T-cell (primary cell): ENCODE measurements around the gene HBM. TPM values are rescaled to one million over a fixed set of nuclear protein-coding genes. Genes with fewer than 3 reads are reported as not detected.
"Not testable (repeated sequence)": the region's sequence is repeated elsewhere in the genome, so short reads cannot be mapped to it uniquely, and the experiment has no call there.

Experiments
- ATAC-seq, 4 experiments: fragments of 200-7000 bp in 3 of 4; fragments of 150-1000 bp in 1 of 4; cut with Tn5 transposase; replicated peaks in 1 of 4; 1 replicate in 3 of 4; 2 replicates in 1 of 4; pipeline ENCODE4 v1.10.0; 2021; ENCODE audit warnings: moderate library complexity in 3 of 4, mild to moderate bottlenecking in 2 of 4, moderate number of reproducible peaks in 1 of 4
- CTCF ChIA-PET, 2 donors: fragments of 300-600 bp; sonication (Branson Sonifier 250); formaldehyde crosslinking; loops; one replicate each; lab custom pipeline; 2022; ENCODE audit warnings: antibody characterized with exemption in 2 of 2; lab: Charles Lee
- POLR2A ChIA-PET, 2 donors: fragments of 300-600 bp; sonication (Branson Sonifier 250); formaldehyde crosslinking; loops; one replicate each; lab custom pipeline; 2022; ENCODE audit warnings: antibody characterized with exemption in 2 of 2; lab: Charles Lee
- DNase-seq, 35 experiments: peaks; one replicate each; pipeline versions ENCODE4 v3.0.0 to v3.0.0-alpha.2; 2013 to 2023
- H3K27ac ChIP-seq: one replicate; pipeline ENCODE4 v1.5.1; 2013; ENCODE audit warnings: low read length
- H3K27me3 ChIP-seq, 2 experiments: replicated peaks in 1 of 2; 1 replicate in 1 of 2; 2 replicates in 1 of 2; pipeline versions ENCODE4 v1.6.1 to v1.7.0; 2013; ENCODE audit warnings: low read length in 1 of 2, mixed read lengths in 1 of 2; ENCODE audit not compliant: control insufficient read depth in 2 of 2, insufficient read depth in 2 of 2; ENCODE audit errors: extremely low read depth in 1 of 2
- H3K36me3 ChIP-seq, 2 donors: 1 replicate in 1 of 2; 2 replicates in 1 of 2; pipeline versions ENCODE4 v1.6.1 to v1.7.0; 2013; ENCODE audit warnings: low read length in 1 of 2; ENCODE audit not compliant: control insufficient read depth in 2 of 2, insufficient read depth in 1 of 2; ENCODE audit errors: extremely low read depth in 1 of 2
- H3K4me1 ChIP-seq, 2 experiments: 1 replicate in 1 of 2; 2 replicates in 1 of 2; pipeline versions ENCODE4 v1.6.1 to v1.7.0; 2013; ENCODE audit warnings: low read length in 2 of 2, mixed read lengths in 1 of 2; ENCODE audit not compliant: insufficient read depth in 2 of 2, control insufficient read depth in 1 of 2; ENCODE audit errors: extremely low read depth in 1 of 2
- H3K4me3 ChIP-seq, 2 donors: 1 replicate in 1 of 2; 2 replicates in 1 of 2; pipeline versions ENCODE4 v1.5.1 to v1.7.0; 2013; ENCODE audit warnings: mild to moderate bottlenecking in 2 of 2, low read length in 1 of 2, moderate library complexity in 1 of 2; ENCODE audit not compliant: control insufficient read depth in 1 of 2; ENCODE audit errors: extremely low read depth in 1 of 2
- H3K9me3 ChIP-seq: 2 replicates; pipeline ENCODE4 v1.7.0; 2013
- H3K27ac Mint-ChIP-seq, 2 donors: one replicate each; pipeline ENCODE4 v1.8.0; 2020 to 2021; ENCODE audit warnings: mild to moderate bottlenecking in 2 of 2, mixed read lengths in 2 of 2
- H3K27me3 Mint-ChIP-seq, 2 donors: one replicate each; pipeline ENCODE4 v1.8.0; 2021 to 2022; ENCODE audit warnings: mixed read lengths in 2 of 2
- H3K36me3 Mint-ChIP-seq: one replicate; pipeline ENCODE4 v1.8.0; 2021; ENCODE audit warnings: mixed read lengths
- H3K4me1 Mint-ChIP-seq, 3 donors: one replicate each; pipeline ENCODE4 v1.8.0; 2020 to 2022; ENCODE audit warnings: mixed read lengths in 3 of 3, mild to moderate bottlenecking in 1 of 3
- H3K4me3 Mint-ChIP-seq, 3 donors: one replicate each; pipeline ENCODE4 v1.8.0; 2020 to 2022; ENCODE audit warnings: mild to moderate bottlenecking in 3 of 3, mixed read lengths in 3 of 3, moderate library complexity in 3 of 3
- H3K9me3 Mint-ChIP-seq, 3 donors: one replicate each; pipeline ENCODE4 v1.8.0; 2020 to 2022; ENCODE audit warnings: mixed read lengths in 3 of 3
- WGBS: methylation state at CpG from one replicate; pipeline ENCODE4 v1.1.5; 2013; ENCODE audit warnings: missing lambda C conversion rate; ENCODE audit not compliant: insufficient coverage; 5-methylcytosine and 5-hydroxymethylcytosine counted together
- total RNA-seq, 35 experiments: library from RNA in 6 of 35; stranded (reverse) in 6 of 35; fragments of 120-200 nt in 1 of 35; gene quantifications; one replicate each; pipeline versions ENCODE4 v1.2.1 to v1.2.4 and lab custom pipeline; 2013 to 2026

HBM gene
- total RNA-seq, 5 donors from 2014 or later (not counting 1 experiment from before 2014, with no cell fraction given), result not detected

- 3% methylated on average over 19 of the region's 88 CpGs for WGBS
- DNase-seq, POLR2A ChIA-PET, H3K27ac Mint-ChIP-seq, H3K27ac ChIP-seq, H3K36me3 Mint-ChIP-seq, H3K36me3 ChIP-seq, H3K4me3 ChIP-seq, H3K9me3 Mint-ChIP-seq, H3K9me3 ChIP-seq, CTCF ChIA-PET: not testable (repeated sequence)
- peak within 1 kb of the TSS in 2 of 3 donors; percentile 51 to 55 for H3K4me3 Mint-ChIP-seq
- Histone ChIP-seq H3K4me1 (peaks cover 0 to 32% of the 10 kb centered on the region in 2 experiments), H3K27me3 (peaks cover 10 to 64% of the 10 kb centered on the region in 2 experiments)
- H3K27me3 Mint-ChIP-seq, result peaks cover 24 to 49% of the 10 kb centered on the region in 2 donors
- peaks cover 12 to 36% (median 17%) of the 10 kb centered on the region in 3 donors for H3K4me1 Mint-ChIP-seq
- ATAC-seq, result peak; percentile 23 to 43 (median 30)
Measured at GRCh38 chr16:176477-177382, 11.0 kb downstream of the HBM start, which contains the start of gene HBA1. Gene HBA1 (plus strand): TSS chr16:176680. CDS start chr16:176717, 37 bp downstream.

DNA sequence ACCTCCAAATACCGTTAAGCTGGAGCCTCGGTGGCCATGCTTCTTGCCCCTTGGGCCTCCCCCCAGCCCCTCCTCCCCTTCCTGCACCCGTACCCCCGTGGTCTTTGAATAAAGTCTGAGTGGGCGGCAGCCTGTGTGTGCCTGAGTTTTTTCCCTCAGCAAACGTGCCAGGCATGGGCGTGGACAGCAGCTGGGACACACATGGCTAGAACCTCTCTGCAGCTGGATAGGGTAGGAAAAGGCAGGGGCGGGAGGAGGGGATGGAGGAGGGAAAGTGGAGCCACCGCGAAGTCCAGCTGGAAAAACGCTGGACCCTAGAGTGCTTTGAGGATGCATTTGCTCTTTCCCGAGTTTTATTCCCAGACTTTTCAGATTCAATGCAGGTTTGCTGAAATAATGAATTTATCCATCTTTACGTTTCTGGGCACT lies 11.6 kb downstream of the HBM start:
- H3K36me3 Mint-ChIP-seq, result no peaks in the 10 kb centered on the region
- peaks cover 21 to 48% of the 10 kb centered on the region in 2 donors for H3K27me3 Mint-ChIP-seq
- no peak for ATAC-seq
- Histone ChIP-seq H3K27me3 (peaks cover 10 to 62% of the 10 kb centered on the region in 2 experiments), H3K27ac (no peak overlapping the region), H3K9me3 (no peaks in the 10 kb centered on the region), H3K36me3 (no peaks in the 10 kb centered on the region), H3K4me1 (peaks cover 0 to 34% of the 10 kb centered on the region in 2 experiments), H3K4me3 (no peak overlapping the region)
- ChIA-PET POLR2A (no interaction called here), CTCF (no interaction called here)
- no peak for DNase-seq
- H3K9me3 Mint-ChIP-seq, result no peaks in the 10 kb centered on the region
- H3K4me3 Mint-ChIP-seq, result peak overlapping the region in 1 of 3 donors; percentile 51
- 9% methylated on average over 6 of the region's 13 CpGs for WGBS
- H3K27ac Mint-ChIP-seq, result no peak overlapping the region
- H3K4me1 Mint-ChIP-seq, result peaks cover 12 to 35% (median 17%) of the 10 kb centered on the region in 3 donors

GRCh38 chr16:177981-178667 lies 12.3 kb downstream of the HBM start:
- H3K27ac ChIP-seq, result no peak overlapping the region

DNA sequence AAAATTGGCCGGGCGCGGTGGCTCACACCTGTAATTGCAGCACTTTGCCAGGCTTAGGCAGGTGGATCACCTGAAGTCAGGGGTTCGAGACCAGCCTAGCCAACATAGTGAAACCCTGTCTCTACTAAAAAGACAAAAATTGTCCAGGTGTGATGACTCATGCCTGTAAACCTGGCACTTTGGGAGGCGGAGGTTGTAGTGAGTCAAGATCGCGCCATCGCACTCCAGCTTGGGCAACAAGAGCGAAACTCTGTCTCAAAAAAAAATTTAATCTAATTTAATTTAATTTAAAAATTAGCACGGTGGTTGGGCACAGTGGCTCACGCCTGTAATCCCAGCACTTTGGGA lies 12.9 kb downstream of the HBM start:
- Mint-ChIP-seq H3K36me3 (no peaks in the 10 kb centered on the region), H3K4me1 (peaks cover 12 to 32% (median 14%) of the 10 kb centered on the region in 3 donors), H3K27me3 (peaks cover 18 to 43% of the 10 kb centered on the region in 2 donors), H3K27ac (no peak overlapping the region), H3K4me3 (no peak overlapping the region), H3K9me3 (no peaks in the 10 kb centered on the region)
- no peaks in the 10 kb centered on the region for H3K9me3 ChIP-seq
- ChIA-PET CTCF (no interaction called here), POLR2A (no interaction called here)
- DNase-seq, result no peak
- peaks cover 10 to 56% of the 10 kb centered on the region in 2 experiments for H3K27me3 ChIP-seq
- WGBS, result 84% methylated on average over 5 of the region's 11 CpGs
- H3K36me3 ChIP-seq, result no peaks in the 10 kb centered on the region
- H3K4me1 ChIP-seq, result peaks cover 0 to 30% of the 10 kb centered on the region in 2 experiments
- ATAC-seq, result no peak
- H3K4me3 ChIP-seq, result no peak overlapping the region
- H3K27ac ChIP-seq, result no peak overlapping the region

More at GRCh38 chr16:177981-178667, 12.3 kb downstream of the HBM start:
- Histone ChIP-seq H3K36me3 (no peaks in the 10 kb centered on the region), H3K4me3 (no peak overlapping the region), H3K27me3 (peaks cover 10 to 61% of the 10 kb centered on the region in 2 experiments), H3K4me1 (peaks cover 0 to 34% of the 10 kb centered on the region in 2 experiments), H3K9me3 (no peaks in the 10 kb centered on the region)
- ChIA-PET CTCF (no interaction called here), POLR2A (no interaction called here)
- H3K27ac Mint-ChIP-seq, result no peak overlapping the region
- no peaks in the 10 kb centered on the region for H3K36me3 Mint-ChIP-seq
- peaks cover 21 to 48% of the 10 kb centered on the region in 2 donors for H3K27me3 Mint-ChIP-seq
- ATAC-seq, result no peak
- 83% methylated on average over 5 of the region's 11 CpGs for WGBS
- H3K9me3 Mint-ChIP-seq, result no peaks in the 10 kb centered on the region
- no peak for DNase-seq
- peaks cover 12 to 35% (median 17%) of the 10 kb centered on the region in 3 donors for H3K4me1 Mint-ChIP-seq
- H3K4me3 Mint-ChIP-seq, result peak overlapping the region in 1 of 3 donors; percentile 51

DNA sequence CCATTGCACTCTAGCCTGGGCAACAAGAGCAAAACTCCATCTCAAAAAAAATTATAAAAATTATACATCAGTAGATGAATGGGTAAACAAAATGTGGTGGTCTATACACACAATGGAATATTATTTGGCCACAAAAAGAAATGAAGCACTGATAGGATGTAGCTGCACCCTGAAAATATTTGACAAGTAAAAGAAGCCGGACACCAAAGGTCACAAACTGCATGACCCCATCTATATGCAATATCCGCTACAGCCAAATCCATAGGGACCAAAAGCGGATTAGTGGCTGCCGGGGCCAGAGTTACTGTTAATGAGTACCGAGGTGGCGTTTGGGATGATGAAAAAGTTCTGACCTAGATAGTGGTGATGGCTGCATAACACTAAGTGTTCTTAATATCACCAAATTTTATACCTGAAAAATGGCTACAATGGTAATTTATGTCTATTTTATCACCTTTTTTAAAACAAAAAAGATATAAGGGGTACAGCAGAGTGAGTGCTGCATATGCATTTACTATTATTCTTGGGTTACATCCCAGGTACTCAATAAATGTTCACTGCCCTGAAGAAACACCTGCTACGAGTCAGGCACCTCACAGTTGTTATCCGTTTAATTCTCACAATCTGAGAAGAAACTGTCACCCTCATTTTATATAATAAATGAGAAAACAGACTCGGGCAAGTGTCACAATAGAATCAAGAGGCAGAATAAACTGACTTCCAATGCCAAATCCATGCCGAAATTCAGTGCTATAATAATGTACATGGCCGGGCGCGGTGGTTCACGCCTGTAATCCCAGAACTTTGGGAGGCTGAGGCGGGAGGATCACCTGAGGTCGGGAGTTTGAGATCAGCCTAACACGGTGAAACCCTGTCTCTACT lies 13.7 kb downstream of the HBM start:
- H3K27ac Mint-ChIP-seq, result no peak overlapping the region
- peak overlapping the region in 2 of 3 donors; percentile 43 to 71 for H3K4me3 Mint-ChIP-seq
- 83% methylated on average over 7 of the region's 17 CpGs for WGBS
- peaks cover 10 to 54% of the 10 kb centered on the region in 2 experiments for H3K27me3 ChIP-seq
- no peaks in the 10 kb centered on the region for H3K9me3 Mint-ChIP-seq
- H3K36me3 Mint-ChIP-seq, result no peaks in the 10 kb centered on the region
- peaks cover 0 to 30% of the 10 kb centered on the region in 2 experiments for H3K4me1 ChIP-seq
- DNase-seq (no peak), ATAC-seq (no peak)
- no peaks in the 10 kb centered on the region for H3K9me3 ChIP-seq
- peaks cover 16 to 39% of the 10 kb centered on the region in 2 donors for H3K27me3 Mint-ChIP-seq
- ChIA-PET CTCF (no interaction called here), POLR2A (no interaction called here)
- H3K4me3 ChIP-seq, result peak overlapping the region in 1 of 2 donors; percentile 29
- H3K36me3 ChIP-seq, result no peaks in the 10 kb centered on the region
- H3K27ac ChIP-seq, result no peak overlapping the region
- peaks cover 11 to 28% (median 13%) of the 10 kb centered on the region in 3 donors for H3K4me1 Mint-ChIP-seq
